SU-DHL-6 (cell line): ENCODE data around the gene IFNAR2.

ENCODE experiments used
- CTCF ChIP-seq: fragments of 200-600 bp; sonication (generic); IDR thresholded peaks from one replicate; pipeline ENCODE4 v1.5.1; 2017; ENCODE audit warnings: antibody characterized with exemption, mild to moderate bottlenecking, low read length, moderate library complexity; ENCODE audit not compliant: insufficient read depth, poor library complexity, severe bottlenecking
- EZH2phosphoT487 ChIP-seq: fragments of 200-600 bp; sonication (generic), shearing (Covaris generic); conservative IDR thresholded peaks from 2 replicates; pipeline ENCODE4 v1.6.1; 2018; ENCODE audit warnings: mild to moderate bottlenecking, antibody characterized with exemption, low read length, moderate library complexity, mixed read lengths

- no peak for TF ChIP-seq CTCF
- TF ChIP-seq EZH2phosphoT487: no peak
Measured at GRCh38 chr21:33246506-33246905, 16.8 kb downstream of the IFNAR2 start.
